GM18517 (cell line): ENCODE results near the gene UGT8.
"Not testable (repeated sequence)": the region's sequence is repeated elsewhere in the genome, so short reads cannot be mapped to it uniquely, and the experiment has no call there.

Source experiments
- ATAC-seq: cut with Tn5 transposase; IDR thresholded peaks from one replicate; pipeline ENCODE4 v1.9.1; 2021; ENCODE audit warnings: mild to moderate bottlenecking, moderate library complexity; ENCODE audit not compliant: unreplicated experiment

Gene UGT8, protein sequence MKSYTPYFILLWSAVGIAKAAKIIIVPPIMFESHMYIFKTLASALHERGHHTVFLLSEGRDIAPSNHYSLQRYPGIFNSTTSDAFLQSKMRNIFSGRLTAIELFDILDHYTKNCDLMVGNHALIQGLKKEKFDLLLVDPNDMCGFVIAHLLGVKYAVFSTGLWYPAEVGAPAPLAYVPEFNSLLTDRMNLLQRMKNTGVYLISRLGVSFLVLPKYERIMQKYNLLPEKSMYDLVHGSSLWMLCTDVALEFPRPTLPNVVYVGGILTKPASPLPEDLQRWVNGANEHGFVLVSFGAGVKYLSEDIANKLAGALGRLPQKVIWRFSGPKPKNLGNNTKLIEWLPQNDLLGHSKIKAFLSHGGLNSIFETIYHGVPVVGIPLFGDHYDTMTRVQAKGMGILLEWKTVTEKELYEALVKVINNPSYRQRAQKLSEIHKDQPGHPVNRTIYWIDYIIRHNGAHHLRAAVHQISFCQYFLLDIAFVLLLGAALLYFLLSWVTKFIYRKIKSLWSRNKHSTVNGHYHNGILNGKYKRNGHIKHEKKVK

DNA sequence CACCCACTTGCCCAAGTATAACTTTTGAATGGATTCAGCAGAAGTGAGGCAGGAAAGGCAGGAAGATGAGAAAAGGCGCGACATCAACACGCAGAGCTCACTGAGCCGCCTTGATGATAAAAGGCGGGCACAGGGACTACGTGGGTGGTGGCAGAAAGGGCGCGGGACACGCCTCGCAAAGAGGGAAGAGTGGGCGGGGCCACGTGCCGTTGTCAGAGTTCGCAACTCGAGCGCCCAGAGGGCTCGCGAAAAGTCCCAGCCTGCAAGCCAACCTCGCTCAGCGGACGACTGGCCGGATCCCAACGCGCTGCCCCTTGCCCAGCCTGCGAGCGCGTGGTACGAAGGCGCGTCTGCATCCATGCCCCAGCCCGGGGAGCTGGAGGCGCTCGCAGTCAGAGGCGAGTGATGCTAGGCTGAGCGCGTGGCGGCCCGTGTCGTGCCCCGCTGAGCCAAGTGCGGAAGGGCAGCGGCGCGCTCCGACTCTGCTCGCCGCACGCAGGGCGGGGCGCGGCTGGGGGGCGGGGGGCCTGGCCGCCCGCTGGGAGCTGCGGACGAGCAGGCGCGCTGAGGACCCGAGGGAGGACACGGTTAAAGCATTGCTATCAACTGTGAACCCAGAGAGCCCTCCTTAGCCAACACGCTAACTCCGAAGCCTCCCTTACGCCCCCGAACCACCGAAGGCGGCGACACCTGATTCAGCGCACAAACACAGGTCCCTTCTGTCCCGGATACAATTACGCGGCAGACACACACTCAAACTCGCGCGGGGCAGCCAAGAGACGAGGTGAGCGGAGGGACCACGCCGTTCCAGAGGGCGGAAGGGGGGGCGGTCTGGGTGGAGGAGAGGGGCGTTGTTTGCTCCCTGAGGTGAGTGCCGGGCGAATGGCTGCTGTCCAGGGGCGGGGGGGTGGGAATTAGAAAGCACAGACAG is at the start of gene UGT8:
UGT8 (plus strand) TSS at position 617 of the 931 bp plus-strand sequence. CDS start 24,074 bp downstream, outside the sequence.
- no peak for ATAC-seq

DNA sequence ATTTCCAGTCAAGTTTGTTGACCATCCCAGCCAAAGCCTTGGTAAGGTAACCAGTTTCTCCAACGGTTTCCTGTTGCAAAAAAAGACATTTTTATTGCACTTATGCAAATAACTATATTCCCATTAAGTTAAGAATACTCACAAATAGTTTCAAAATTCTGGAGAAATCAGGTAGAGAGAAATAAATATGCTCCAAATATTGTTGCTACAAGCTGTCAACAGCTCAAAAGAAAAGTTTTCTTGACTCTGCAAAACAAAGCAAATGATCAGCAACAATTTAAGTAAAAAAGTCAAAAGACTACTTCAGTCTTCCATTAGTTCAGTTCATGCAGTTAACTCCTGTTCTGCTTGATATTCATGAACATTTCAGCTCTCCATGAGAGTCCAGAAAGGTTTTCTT is 49.0 kb upstream of the UGT8 start:
- no peak for ATAC-seq

DNA sequence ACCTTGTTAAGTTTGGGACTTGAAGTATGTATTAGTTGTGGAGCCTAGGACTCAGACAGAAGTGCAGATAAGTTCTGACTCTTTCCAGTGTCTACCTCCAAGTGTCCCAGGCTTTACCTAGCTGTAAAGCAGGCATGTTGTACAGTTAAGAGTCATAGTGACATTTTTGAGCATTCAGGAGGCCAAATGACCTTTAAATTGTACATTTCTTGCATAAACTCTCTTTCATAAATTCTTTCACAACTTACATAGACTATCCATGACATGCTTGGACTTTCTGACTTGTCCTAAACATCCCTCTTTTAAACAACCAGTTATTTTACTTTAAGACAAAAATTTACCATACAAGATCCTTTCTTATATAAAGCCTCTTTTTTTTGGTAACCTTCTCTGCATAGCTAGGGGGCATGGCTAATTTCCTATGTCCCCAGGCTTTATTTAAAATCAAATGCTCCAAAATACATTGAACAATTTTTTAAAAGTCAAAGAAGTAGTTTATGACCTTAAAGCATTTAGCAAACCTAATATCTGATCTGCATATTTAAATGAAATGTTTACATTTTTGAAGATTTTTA is 40.1 kb upstream of the UGT8 start:
- ATAC-seq = no peak

DNA sequence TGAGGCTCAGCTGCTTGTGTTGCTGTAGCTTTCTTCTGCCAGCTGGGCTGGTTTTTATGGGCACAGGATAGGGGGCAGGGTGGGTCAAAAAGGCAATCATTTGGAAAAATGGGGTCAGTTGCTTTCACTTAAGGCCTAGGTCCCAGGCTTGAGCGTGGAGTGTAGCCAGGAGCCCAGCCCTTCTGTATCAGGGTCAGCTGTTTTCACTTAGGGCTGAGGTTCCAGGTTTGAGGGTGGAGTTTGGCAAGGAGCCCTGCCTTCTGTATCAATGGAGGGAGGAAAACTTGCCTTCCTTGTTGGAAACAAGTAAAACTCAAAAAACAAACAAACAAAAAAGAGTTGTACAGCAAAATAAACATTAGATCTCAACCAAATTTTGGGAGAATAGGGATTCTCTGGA is 37.0 kb upstream of the UGT8 start:
- no peak for ATAC-seq

DNA sequence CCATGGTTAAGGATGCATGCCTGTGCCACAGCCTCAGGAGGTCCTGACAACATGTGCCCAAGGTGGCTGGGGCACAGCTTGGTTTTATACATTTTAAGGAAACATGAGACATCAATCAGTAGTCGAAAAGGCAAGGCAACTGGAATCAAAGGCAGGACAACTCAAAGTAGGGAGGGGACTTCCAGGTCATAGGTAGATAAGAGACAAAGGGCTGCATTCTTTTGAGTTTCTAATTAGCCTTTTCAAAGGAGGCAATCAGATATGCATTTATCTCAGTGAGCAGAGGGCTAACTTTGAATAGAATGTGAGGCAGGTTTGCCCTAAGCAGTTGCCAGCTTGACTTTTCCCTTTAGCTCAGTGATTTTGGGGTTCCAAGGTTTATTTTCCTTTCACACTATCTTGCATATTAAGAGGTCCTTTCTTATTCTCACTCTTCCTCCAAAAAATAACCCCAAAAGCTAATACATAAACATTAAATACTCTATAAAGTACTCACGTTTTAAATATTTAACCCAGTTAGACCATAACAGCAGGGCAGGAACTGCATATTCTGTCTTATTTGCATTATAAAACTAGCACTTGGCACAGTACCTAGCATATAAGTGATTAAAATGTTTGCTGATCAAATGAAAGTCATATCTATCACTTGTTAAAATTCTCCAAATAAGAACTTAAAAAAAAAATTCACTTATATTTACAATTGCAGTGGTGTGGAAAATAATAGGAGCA is 36.3 kb upstream of the UGT8 start:
- no peak for ATAC-seq

DNA sequence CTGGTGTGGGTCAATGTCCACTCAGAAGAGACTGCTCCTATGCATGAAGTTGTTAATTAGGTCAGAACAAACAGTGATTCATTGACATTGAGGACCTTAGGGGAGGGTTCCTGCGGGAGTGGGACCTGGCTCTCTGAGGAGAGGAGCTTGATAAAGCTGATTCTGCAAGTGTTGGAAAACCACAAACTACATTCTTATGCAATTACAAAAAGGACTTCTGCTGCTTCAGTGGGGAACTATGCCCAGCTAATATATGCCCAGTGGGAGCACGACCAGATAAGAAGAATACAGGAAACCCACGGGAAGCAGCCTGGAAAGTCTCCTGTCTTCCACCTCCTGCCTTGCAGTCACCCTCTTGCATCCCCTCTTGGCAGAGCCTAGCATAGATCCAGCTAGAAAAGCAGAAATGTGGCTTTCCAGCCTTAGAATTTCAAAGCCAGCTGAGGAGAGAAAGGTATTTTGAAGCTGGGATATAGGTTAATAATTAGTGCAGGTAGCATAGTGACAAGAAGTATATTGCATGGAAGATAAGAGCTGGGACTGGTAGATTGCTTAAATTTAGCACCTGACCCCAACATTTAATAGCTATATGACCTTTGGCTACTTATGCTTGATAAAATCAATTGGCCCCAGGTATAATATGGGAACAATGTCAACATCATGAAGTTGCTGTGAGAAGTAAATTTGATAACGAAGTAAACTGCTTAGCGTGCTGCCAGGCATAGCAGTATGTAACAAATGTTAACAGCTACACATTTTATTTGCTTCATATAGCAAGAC is 34.9 kb upstream of the UGT8 start:
- ATAC-seq = no peak

DNA sequence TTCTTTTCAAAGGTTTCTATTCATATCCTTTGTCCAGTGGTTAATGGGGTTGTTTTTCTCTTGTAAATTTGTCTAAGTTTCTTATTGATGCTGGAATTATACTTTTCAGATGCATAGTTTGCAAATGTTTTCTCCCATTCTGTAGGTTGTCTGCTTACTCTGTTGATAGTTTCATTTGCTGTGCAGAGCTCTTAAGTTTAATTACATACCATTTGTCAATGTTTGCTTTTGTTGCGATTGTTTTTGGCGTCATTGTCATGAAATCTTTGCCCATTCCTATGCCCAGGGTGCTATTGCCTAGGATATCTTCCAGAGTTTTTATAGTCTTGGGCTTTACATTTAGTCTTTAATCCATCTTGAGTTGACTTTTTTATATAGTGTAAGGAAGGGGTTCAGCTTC is 21.2 kb upstream of the UGT8 start:
- ATAC-seq = no peak

DNA sequence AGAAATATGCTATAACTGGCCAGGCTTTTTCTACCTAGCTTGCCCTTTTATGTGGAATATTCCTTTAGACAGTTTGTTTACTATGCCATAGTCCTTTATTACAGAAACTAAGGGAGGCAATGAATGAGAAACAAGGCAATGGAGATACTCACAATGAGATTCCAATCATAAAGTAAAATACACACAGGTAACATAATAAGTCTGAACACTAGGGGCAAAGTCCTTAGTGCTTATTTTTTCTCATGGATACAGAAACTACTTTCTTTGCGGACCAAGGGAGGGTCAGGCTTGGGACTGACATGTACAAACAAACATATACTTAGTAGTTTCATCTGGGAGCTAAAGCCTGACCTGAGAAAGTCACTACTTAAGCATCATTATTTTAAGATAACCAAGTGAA is 16.0 kb upstream of the UGT8 start:
- no peak for ATAC-seq

DNA sequence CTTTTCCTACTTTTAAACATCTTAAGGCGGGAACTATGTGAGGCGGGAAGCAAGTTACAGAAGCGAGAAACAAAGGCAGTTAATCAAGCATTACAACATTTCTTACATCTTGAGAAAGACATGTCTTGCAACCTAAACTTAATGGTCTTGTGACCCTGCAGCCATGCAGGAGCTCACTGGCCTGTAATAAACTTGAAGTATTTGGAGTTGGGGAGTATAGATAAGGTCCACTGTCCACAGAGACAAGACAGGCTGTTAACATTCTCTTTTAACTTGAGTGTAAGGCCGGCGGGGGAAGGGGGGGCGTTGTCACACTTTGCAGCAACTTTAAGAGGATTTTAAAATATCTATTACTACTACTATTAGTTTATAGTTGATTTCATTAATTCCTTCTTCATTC is 10.3 kb upstream of the UGT8 start:
- ATAC-seq = no peak

DNA sequence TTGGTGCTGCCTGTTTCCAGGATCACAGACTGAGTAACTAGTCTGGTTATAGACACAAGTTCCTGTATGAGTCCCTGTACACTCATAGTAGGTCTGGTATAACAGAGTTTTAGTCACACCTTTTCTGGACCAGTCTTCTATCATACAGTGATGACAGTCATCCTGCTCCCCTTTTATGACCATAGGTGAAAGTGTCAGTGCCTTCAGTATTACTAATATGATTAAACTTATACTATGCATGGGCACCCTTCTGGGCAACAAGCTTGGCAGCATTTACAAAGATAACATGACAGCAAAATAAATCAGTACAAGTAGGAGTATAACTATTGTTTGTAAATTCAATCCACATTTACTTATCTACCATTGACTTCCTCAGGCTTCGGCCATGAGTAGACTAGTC is 8.2 kb upstream of the UGT8 start:
- not testable (repeated sequence) for ATAC-seq

DNA sequence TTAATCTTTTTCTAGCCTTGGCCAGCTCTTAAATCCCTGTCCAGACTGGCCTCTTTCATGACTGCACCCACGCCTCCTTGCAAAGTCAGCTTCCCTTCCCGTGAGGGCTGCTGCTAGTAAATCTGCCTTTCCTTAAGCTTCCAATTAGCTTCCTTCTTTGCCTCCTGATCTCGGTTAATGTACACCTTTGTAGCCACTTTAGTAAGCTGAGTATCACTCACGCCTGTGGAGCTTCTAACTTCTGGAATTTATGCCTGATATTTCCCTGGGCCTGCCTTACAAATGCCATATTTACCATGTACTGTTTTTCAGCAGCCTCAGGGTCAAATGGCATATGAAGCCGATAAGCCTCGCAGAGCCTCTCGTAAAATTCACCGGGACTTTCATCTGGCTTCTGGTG is 5.1 kb upstream of the UGT8 start:
- ATAC-seq = no peak

DNA sequence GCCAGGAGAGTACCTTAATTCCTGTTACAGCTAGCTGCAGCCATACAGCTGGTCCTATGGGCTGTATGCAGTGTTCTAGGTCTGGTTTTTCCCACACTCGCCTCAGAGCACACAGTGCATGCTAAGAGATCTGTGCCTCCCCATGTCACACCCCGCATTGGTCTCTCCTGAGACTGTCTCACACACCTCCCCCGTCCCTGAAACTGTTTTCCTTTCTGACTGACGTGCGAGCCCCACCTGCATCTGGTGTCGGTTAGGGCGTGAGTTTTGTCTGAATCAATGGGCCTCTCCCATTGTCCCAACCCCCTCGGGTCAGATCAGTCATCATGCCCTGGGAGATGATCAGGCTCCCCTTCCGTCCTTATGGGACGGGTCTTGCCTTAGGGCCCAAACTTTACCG is 3.4 kb upstream of the UGT8 start:
- no peak for ATAC-seq

DNA sequence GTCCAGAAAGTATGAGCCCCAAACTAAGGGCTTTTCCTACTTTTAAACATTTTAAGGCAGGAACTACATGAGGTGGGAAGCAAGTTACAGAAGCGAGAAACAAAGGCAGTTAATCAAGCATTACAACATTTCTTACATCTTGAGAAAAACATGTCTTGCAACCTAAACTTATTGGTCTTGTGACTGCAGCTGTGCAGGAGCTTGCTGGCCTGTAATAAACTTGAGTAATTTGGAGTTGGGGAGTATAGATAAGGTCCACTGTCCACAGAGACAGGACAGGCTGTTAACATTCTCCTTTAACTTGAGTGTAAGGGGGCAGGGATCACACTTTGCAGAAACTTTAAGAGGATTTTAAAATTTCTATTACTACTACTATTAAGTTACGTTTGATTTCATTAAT is 2.7 kb upstream of the UGT8 start:
- ATAC-seq = no peak

DNA sequence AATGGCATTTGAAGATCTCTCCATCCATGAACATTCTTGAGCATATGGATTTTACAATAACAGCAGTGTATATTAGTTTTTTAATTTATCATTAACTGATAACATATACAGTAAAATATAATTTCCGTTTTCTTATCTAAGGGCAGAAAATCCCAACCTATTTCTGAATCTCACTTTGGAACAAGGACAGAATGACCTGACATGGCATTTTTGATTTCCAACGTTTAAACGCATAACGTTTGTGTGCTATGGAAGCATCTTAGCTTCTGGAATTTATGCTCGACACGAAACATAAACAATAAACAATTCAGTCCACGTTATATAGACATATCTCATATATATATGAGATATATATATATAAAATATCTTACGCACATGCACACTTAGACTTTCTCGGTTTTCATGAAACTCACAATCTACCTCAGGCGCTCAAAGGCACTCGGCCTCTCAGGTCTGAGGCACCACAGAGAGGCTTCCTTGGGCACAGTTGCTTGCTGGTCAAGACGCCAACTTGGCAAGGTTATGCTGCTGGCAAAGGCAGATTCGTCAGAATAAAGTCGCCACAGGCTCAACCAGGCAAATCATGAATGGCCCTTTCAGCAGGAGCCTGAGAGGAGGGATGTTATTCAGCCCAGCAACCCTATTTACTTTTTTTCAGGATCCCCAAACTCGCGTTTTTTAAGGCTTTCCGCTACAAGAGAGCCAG is 1.0 kb upstream of the UGT8 start:
- no peak for ATAC-seq

DNA sequence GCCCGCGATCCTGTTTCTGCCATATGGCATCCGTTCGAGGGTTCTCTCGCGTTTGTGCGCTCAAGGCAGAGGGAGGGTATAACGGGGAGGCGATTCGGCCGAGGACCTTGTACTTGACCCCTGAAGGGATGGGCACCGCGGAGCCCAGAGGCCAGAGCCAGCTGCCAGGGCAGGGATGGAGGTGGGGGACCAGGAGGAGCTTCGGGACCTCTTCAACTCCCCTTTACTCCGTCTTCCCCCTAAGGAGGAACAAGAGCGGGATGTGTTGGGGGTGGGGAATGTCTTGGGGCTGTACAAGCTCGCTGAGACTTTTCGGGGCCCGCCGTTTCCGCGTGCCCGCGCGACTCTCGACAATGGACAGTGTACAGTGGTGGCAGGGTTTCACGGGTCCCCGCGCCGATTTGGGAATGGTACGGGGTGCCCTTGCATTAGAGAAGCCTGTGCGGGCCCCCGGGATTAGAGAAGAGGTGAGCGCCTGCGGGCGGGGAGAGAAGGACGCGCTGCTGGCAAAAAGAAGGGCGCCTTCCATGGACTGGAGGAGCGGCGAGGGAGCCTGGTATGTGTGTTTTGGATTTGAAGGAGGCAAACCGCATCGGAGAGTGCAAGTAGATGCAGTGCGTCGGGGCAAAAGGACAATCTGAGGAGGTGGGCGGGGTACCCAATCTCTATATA is 760 bp downstream of the UGT8 start:
- ATAC-seq = no peak

DNA sequence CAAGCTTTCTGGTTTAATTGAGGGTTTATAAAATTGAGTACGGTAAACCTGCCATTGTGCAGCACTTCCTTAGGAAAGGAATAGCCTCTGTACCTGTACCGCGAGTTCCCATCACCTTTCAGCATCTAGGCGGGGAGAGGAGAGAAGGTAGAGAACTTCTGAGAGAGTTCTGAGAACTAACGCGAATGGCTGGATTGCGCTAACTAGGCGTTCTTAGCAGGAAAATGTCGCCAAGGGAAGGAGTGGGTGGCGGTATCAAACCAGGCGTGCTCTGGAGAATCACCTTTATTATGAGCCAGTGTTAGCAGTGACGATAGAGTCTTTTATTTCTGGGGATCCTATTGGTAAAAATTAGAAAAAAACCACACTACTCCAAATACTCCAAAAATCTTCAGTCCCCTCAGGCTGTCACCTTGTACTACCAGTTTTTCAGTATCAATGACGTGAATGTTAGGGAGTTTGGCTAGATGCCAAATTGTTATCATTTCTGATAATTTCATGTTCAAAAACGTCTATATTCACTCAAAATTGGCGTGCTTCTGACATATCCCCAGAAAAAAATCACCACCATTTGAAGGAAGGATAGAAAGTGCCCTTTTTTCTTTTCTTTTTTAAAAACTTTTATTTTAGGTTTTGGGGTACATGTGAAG is 1.4 kb downstream of the UGT8 start:
- no peak for ATAC-seq

DNA sequence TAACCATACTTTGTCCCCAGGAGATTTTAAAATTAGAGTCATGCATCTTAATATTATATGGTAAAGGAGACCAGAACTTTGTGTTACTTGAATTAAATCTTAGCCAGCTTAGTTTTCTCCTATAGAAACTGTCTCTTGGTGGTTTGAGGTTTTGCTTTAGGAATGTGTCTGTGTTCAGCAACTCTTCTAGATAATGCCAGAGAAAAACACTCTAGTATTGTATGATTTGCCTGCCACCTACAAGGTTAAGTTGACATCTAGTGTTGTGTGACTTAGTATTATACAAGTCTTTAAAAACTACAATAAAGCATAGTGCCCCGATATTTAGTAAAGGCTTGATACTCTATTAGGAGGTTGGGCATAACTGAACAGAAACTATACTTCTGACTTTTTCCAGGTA is 2.1 kb downstream of the UGT8 start:
- ATAC-seq = no peak

DNA sequence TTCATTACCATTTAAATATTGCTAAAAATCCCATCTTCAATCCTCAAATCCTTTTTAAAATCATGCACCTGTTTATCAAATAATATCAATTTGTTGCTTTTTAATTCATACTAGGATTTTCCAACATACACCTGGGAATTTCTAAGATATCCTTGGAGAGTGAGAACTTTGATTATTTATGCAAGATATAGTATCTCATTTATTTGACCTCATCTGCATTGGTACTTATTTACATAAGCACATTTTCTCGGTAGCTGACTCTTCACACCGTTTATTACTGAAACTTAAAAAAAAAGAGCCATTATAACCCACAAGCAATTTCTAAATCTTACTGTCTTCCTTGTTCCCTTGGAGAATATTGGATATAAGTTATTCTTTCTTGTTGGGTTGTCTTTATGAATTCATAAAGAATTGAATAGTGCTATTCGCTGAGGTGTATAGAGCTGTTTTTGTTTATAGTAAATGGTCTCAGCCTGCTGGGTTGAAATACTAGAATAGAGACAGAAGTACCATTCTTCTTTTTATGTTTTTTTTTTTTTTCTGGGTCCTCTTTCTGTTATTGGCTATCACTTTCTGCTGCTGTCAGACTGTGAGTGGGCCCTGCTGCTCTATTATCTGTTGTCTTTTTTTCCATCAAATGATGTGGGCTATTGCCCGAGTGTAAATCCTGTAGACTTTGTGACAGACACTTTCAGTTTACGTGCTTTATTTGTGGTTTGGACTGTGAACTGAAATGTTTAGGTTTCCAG is 2.9 kb downstream of the UGT8 start:
- ATAC-seq = peak; percentile 39
